Calu3 (cell line): ENCODE data around the gene TTLL10. TPM values are rescaled to one million over a fixed set of nuclear protein-coding genes. Genes with fewer than 3 reads are reported as not detected.

Experiments used
- BruUV-seq: library from RNA; stranded (reverse); fragments of 400-500 nt; replicated peaks from 2 replicates; lab custom pipeline; 2021; lab: Mats Ljungman, UMichigan
- CTCF ChIA-PET: fragments of 300-600 bp; sonication (Branson Sonifier 250); formaldehyde crosslinking; loops from one replicate; lab custom pipeline; 2022; ENCODE audit warnings: antibody characterized with exemption; lab: Charles Lee
- DNase-seq: peaks from one replicate; pipeline ENCODE4 v3.0.0; 2022
- H3K27ac Mint-ChIP-seq: one replicate; pipeline ENCODE4 v1.8.0; 2022; ENCODE audit warnings: mixed read lengths; ENCODE audit not compliant: unreplicated experiment
- H3K27me3 Mint-ChIP-seq: one replicate; pipeline ENCODE4 v1.8.0; 2022; ENCODE audit warnings: mixed read lengths; ENCODE audit not compliant: unreplicated experiment
- H3K36me3 Mint-ChIP-seq: one replicate; pipeline ENCODE4 v1.8.0; 2022; ENCODE audit warnings: mild to moderate bottlenecking, moderate library complexity, mixed read lengths; ENCODE audit not compliant: insufficient read depth, unreplicated experiment
- H3K4me1 Mint-ChIP-seq: one replicate; pipeline ENCODE4 v1.8.0; 2022; ENCODE audit warnings: mild to moderate bottlenecking, low read depth, mixed read lengths; ENCODE audit not compliant: unreplicated experiment
- H3K4me3 Mint-ChIP-seq: one replicate; pipeline ENCODE4 v1.8.0; 2022; ENCODE audit warnings: mild to moderate bottlenecking, low read depth, moderate library complexity, mixed read lengths; ENCODE audit not compliant: unreplicated experiment
- H3K9me3 Mint-ChIP-seq: one replicate; pipeline ENCODE4 v1.8.0; 2022; ENCODE audit warnings: low read depth, mixed read lengths; ENCODE audit not compliant: unreplicated experiment
- CTCF ChIP-seq: fragments of 200-600 bp; IDR thresholded peaks from one replicate; pipeline ENCODE4 v1.8.0; 2022; ENCODE audit warnings: antibody characterized with exemption; ENCODE audit not compliant: unreplicated experiment
- intact Hi-C: fragments of 100-400 bp; cut with micrococcal nuclease; formaldehyde crosslinking; loops from one replicate; pipeline ENCODE4 v1.10.0; 2022; ENCODE audit not compliant: unreplicated experiment
- total RNA-seq: library from RNA; stranded (reverse); gene quantifications from 2 replicates; pipeline ENCODE4 v1.2.3, GENCODE V29; 2022

The TTLL10 gene
- total RNA-seq, 1 experiment from 2014 or later: 3.5 TPM

GRCh38 chr1:1135339-1136136 lies 38.1 kb upstream of the TTLL10 start:
- Mint-ChIP-seq H3K9me3 (no peaks in the 10 kb centered on the region), H3K36me3 (peaks cover 32% of the 10 kb centered on the region), H3K4me1 (peaks cover 7% of the 10 kb centered on the region), H3K27me3 (no peaks in the 10 kb centered on the region), H3K4me3 (no peak overlapping the region), H3K27ac (no peak overlapping the region)
- CTCF ChIA-PET: interaction anchor here (1.5 kb wide), 1 partner anchor 23 kb away, joined by 5 read pairs; no protein-coding TSS in a partner anchor
- DNase-seq: no peak
- no peak for TF ChIP-seq CTCF
- intact Hi-C loops: no loop called here
- BruUV-seq: no TSS peak

GRCh38 chr1:1136547-1137230 lies 37.0 kb upstream of the TTLL10 start:
- Mint-ChIP-seq H3K4me1 (peaks cover 7% of the 10 kb centered on the region), H3K27ac (peak overlapping the region; percentile 46), H3K4me3 (peak overlapping the region; percentile 59), H3K36me3 (peaks cover 31% of the 10 kb centered on the region), H3K9me3 (no peaks in the 10 kb centered on the region), H3K27me3 (no peaks in the 10 kb centered on the region)
- peak; percentile 71 for DNase-seq
- TF ChIP-seq CTCF: no peak
- CTCF ChIA-PET: interaction anchor here (0.7 to 1.5 kb wide), 3 partner anchors 22 to 220 kb away, joined by 3 to 5 read pairs (median 3); no protein-coding TSS in a partner anchor
- intact Hi-C loops: no loop called here
- no TSS peak for BruUV-seq

GRCh38 chr1:1137256-1138045 lies 36.2 kb upstream of the TTLL10 start:
- Mint-ChIP-seq H3K27ac (peak overlapping the region; percentile 67), H3K27me3 (no peaks in the 10 kb centered on the region), H3K4me1 (peaks cover 6% of the 10 kb centered on the region), H3K36me3 (peaks cover 23% of the 10 kb centered on the region), H3K9me3 (no peaks in the 10 kb centered on the region), H3K4me3 (peak overlapping the region; percentile 59)
- BruUV-seq: TSS peak; percentile 63
- CTCF ChIA-PET: interaction anchor here (0.7 to 1.5 kb wide), 3 partner anchors 21 to 221 kb away, joined by 3 to 5 read pairs (median 3); no protein-coding TSS in a partner anchor
- peak; percentile 55 for DNase-seq
- intact Hi-C loops: no loop called here
- no peak for TF ChIP-seq CTCF

- H3K4me3 Mint-ChIP-seq: no peak overlapping the region
- no peak for TF ChIP-seq CTCF
- H3K9me3 Mint-ChIP-seq: no peaks in the 10 kb centered on the region
- no peaks in the 10 kb centered on the region for H3K4me1 Mint-ChIP-seq
- CTCF ChIA-PET: no interaction called here
- peaks cover 12% of the 10 kb centered on the region for H3K36me3 Mint-ChIP-seq
- no peak overlapping the region for H3K27ac Mint-ChIP-seq
- BruUV-seq: no TSS peak
- DNase-seq: no peak
- intact Hi-C loops: no loop called here
- no peaks in the 10 kb centered on the region for H3K27me3 Mint-ChIP-seq
Observed at GRCh38 chr1:1140673-1141072, 33.0 kb upstream of the TTLL10 start.
